GM23248 (cell line): ENCODE results near the gene LIPG.

ENCODE experiments used
- EZH2 ChIP-seq: fragments of 200-600 bp; sonication (generic); IDR thresholded peaks from 2 replicates; pipeline ENCODE4 v1.6.1; 2018; ENCODE audit warnings: antibody characterized with exemption, mild to moderate bottlenecking; ENCODE audit not compliant: insufficient read depth, poor library complexity, severe bottlenecking
- EZH2phosphoT487 ChIP-seq: fragments of 200-600 bp; sonication (generic); IDR thresholded peaks from 2 replicates; pipeline ENCODE4 v1.6.1; 2018; ENCODE audit warnings: antibody characterized with exemption, moderate library complexity, mild to moderate bottlenecking, low read depth; ENCODE audit not compliant: insufficient read depth

- no peak for TF ChIP-seq EZH2
- TF ChIP-seq EZH2phosphoT487: no peak
These were observed 46.8 kb downstream of the LIPG start for GRCh38 chr18:49608366-49609255.
